GM18526 (cell line): Measurements from ENCODE around the gene LELP1.

ENCODE experiments used
- POLR2A ChIP-seq: IDR thresholded peaks from 3 replicates; pipeline ENCODE4 v1.6.1; 2011; ENCODE audit not compliant: insufficient read length; ENCODE audit errors: extremely low read depth

LELP1 gene

DNA sequence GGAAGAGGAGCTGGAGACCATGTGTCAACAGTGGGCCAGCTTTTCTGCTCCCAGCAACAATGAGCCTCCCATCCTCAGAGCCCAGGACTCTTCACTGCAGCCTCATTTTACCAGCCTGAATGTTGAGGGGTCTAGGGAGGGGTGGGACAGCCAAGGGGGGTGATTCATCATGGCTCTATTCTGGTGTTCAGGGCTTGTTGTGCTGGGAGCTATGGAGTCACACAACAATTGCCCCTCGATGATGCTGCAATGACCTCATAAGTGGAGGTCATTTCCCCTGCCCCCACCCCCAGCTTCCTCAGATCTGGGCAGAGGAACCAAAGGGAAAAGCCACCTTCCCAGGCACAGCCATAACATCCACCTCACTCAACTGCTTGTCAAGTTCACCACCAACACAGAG, at the start of gene LELP1:
LELP1 (plus strand) TSS at position 301 of the 400 bp plus-strand sequence. CDS start 1,278 bp downstream, outside the sequence.
- no peak for TF ChIP-seq POLR2A

DNA sequence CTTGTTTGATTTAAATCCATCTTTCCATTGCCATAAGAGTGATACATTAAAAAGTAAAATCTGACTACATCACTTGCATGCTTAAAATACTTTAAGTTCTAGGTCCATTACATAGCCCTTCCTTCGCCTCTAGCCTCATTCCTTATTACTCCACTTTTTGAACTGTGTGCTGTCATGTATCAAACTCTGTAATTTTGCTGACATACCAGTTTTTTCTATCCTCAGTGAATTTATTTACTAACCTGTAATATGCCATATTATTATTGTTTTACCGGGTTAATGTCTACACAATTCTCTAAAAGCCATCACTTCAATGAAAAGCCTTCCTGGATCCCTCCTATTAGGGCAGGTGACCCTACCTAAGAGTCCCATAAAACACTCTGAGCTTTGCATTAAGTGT, 47.7 kb upstream of the LELP1 start:
- no peak for TF ChIP-seq POLR2A

DNA sequence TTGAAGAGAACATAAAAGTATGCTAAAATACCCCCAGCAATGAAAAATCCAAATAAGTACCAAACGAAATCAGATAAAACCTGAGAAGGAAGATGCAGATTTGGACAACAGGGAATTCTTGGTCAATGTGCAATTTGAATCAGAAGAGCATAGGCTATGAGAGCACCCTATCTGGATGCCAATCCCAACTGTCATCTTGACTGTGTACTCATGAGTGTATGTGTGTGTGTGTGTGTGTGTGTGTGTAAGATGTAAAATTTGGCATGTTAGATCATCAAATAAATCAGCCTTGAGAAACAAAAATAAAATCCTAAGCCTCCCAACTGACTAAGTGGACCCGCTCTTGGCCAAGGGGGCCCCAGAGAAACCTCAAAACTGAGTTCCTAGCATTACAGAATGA, 34.5 kb upstream of the LELP1 start:
- TF ChIP-seq POLR2A = no peak

DNA sequence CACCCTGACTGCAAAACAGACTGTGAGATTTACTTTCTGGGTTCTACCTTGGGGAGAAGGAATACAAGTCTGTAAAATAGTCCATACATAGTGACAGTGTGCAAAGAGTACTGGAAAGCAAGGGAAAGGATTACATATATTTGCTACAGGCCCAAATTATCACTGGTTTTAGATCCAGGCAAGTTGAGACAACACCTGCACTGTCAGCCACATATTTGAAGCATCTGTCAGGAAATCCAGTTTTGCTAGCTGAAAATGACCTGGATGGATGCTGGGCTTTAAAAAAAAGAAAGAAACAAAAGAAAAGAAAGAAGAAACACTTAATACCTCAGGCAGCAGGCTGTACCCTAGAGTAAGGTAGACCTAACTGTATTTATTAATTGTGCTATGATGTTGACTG, 28.6 kb upstream of the LELP1 start:
- TF ChIP-seq POLR2A = no peak

DNA sequence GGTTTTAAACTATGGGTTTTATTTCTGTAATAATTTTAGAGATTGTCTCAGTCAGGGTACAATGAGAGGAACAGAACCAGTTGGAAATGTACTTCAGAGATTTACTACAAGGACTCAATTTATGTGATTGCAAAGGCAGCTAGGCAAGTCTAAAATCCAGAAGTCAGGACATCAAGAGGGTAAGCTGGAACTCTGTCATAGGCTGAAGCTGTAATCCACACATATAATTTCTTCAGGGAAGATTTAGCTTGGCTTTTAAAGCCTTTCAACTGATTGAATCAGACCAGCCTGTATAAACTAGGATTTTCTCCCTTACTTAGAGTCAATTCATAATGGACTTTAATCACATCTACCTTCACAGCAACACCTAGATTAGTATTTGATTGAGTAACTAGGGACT, 24.3 kb upstream of the LELP1 start:
- no peak for TF ChIP-seq POLR2A

DNA sequence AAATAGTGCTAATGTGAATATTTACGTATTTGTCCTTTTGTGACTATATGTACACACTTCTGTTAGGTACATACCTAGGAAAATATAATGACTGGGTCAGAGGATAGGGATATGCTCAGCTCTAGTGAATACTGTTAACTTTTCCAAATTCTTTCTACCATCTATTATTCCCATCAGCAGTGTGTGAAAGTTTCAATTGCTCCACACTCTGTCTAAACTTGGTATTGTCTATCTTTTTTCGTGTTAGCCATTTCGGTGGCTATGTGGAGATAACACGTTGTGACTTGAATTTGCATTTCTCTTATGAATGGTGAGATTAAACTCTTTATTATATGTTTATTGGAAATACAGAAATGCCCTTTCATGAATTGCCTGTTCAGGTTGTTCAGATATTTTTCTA, 22.7 kb upstream of the LELP1 start:
- no peak for TF ChIP-seq POLR2A

DNA sequence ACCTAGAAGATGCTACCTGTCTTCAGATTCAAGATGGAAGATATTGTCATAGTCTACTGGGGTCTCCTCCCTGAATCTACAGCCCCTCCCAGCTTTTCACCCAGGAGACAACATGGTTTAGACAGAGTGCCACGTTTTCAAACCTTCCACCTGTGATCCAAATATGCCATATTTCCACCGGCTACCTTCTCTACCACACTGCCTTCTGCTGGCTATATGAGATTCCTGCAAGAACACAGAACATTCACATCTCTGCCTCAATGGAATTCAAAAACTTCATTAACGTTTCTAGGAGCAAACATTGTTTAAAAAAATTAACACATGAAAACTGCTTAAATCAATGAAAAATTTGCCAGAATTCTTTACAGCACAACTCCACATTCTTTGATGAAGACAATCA, 12.9 kb upstream of the LELP1 start:
- TF ChIP-seq POLR2A = no peak

DNA sequence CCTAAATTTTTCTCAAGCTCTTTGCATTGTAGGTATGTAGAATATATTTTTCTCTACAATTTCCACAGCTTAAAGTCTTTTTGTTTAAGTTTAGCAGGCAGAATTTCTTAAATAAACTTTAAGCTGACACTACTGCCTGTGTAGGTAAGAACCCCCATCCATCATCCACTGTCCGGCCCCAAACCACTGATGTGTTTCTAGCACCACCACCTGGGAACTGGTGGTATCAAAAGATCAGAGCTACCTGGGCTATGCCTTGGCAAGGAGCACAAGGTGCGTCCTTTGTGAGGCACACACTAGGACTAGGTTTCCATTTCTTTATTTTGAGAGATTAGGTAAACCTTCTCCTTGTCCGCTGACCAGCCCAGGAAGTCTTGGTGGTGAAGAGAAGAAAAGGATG, 10.5 kb upstream of the LELP1 start:
- no peak for TF ChIP-seq POLR2A

DNA sequence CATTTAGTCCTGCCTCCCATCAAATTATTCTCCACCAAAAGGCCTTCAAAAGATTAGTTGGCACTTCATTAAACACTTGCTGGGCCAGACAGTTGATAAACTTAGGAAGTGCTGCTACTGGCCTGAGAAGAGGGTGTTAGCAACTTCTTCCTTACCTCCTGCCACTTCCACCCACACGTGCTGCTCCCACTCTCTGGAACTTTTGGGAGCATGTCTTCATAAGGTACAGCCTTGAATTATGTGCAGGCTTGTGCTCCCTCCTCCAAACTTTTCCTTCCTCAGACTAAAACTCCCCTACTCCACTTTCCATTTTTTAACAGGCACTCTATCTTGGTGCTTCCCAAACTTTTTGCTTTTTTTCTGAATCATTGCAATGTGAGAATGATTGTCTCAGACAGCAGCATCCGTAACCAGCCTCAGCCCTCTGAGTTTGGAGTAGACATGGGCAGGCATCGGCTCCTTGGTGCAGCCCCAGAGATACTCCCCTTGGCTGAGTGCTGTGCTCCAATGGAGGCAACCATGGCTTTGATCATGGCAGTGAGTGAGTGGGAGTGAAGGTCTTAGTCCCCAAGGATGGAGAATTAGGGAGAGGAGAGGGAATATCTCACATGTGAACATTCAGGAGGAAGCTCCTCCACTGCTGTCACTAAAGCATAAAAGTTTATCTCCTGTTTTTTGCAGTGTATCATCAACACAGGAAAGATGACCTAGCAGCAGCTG, 8.7 kb upstream of the LELP1 start:
- TF ChIP-seq POLR2A = no peak

DNA sequence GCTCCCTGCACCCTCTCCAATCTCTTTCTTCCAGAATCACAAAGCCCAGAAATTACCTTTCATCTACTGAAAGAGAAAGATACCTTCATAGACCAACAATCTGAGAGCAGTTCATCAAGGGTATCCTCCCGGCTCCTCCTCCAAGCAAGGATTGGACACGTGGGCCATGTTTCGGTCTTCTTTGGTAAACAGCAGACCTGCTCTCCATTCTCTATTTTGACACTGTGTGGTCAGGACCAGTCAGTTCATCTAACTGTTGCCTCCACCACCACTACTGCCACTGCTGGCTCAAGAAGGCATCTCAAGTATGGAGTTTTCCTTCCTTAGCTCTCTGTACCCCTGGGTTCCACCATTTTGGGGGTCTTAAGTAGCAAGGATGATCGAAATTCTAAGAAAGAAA, 8.0 kb upstream of the LELP1 start:
- no peak for TF ChIP-seq POLR2A

DNA sequence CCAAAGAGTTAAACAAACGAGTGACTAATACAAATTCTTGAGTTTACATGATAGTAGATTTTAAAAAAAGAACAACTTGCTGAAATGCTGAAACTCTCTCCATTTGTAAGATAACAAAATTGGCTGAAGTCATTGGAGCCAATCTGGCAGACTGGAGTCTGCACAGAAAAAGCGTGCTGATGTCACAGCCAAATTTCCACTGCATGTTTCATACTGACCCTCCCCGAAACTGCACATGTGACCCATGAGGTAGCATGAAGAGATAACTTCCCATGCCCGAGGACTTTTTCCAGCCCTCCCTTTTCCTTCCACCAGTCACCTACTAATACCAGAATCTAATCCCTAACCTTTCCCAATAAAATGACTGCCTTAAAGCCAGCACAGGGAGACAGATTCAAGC, 1.2 kb upstream of the LELP1 start:
- TF ChIP-seq POLR2A = no peak

DNA sequence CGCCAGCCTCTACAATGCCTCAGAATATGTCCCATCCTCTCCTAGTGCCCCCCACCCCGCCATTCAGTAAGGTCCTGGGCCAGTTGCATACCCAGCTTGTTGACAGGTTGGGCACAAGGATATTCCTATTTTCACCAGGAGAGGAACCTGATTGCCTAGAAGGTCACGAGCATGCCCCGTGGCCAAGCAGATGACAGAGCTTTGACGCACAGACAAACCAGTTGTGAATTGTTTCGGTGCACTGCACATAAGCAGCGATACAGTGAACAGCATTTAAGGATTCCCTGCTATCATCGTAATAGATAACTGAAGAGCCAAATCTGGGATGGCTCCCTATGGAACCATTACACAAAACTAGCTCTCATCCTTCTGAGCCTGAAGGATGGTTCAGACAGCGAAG, 3.4 kb downstream of the LELP1 start:
- TF ChIP-seq POLR2A = no peak

DNA sequence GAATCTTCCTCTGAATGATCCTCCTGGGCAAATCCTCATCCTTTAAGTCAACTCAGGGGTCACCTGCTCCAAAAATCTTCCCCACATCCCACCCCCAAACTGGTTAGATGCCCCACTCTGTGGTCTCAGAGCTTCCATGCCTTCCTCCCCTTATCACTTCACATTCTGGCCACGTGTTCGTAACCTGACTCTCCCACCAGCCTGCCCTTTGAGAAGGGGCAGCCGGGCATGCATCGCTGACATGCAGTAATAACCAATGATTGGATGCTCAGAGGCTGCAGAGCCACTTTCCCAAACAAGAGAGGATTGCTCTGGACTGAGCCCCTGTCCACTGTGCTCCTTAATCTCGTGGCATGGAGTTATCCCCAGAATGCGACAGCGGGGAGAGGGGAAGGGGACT, 7.0 kb downstream of the LELP1 start:
- TF ChIP-seq POLR2A = no peak

DNA sequence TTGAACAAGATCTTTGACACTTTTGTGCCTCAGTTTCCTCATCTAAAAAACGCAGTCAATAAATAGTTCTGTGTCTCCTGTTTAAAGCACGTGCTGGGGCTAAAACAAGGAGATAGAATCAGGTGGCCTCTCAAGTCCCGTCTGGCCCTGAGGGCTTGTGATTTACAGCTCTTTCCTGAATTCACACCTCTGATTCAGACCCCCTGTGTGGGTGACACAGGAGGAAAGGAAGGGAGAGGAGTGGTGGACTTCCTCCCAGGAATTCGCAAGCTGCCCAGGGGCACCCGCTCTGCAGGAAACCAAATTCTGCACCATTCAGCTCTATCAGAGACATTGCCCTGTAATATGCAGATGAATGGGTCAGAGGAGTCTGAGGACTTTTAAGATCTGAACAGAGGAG, 9.0 kb downstream of the LELP1 start:
- TF ChIP-seq POLR2A = no peak

DNA sequence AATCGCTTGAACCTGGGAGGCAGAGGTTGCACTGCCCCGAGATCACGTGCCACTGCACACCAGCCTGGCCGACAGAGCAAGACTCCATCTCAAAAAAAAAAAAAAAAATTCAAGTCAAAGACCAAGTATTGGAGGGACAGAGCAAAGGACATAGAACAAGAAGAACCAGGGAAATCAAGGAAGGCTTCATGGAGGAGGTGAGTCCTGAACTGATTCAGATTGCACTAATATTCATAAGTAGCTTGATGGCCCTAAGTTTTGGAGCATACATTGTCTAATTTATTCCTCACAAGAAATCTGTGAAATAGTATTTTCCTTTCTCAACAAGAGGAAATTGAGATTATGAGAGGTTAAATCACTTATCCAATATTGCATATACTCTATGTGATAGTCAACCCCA, 10.3 kb downstream of the LELP1 start:
- TF ChIP-seq POLR2A = no peak

DNA sequence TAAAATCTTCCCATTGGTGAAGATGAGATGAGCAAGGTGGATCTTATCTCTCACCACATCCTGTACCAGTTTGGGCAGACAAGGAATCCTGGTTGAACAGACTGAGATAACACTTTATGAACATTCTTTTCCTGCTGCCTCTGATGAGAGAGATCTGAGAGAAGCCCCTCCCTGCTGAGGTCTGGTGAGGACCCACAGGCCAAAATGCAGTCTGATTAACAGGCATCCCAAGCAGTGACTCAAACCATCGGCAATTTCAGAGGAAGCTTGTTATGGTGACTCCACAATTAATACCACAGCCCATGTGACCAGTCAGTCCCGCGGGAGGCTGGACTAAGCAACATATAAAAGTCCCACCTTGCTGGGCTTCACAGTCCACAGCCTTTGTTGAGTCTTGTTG, 14.0 kb downstream of the LELP1 start, which contains the start of gene PRR9:
PRR9 (plus strand) TSS at position 373 of the 400 bp plus-strand sequence. CDS start 561 bp downstream, outside the sequence.
- TF ChIP-seq POLR2A = no peak

DNA sequence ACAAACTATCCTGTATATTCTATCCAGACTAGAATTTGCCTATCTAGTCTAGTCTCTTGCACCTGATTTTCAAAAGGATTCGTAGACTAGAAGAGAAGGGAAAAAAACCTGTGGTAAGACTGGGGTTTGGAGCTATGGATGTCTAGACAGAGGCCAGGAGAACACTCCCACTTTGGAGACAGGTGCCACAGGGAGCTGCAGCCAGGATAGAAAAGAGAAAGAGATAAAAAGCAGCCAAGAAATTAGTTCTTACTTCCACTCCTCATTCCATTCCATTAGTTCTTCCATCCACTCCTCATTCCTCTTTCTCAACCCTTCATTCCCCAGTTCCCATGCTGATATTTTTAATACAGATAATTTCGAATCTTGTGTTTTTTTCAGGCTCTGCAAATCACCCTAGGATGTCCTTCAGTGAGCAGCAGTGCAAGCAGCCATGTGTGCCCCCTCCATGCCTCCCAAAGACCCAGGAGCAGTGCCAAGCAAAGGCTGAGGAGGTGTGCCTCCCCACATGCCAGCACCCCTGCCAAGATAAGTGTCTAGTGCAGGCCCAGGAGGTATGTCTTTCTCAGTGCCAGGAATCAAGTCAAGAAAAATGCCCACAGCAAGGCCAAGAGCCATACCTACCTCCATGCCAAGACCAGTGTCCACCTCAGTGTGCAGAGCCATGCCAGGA, 14.7 kb downstream of the LELP1 start:
- no peak for TF ChIP-seq POLR2A
